ENCODE results near the gene USP12. TPM values are rescaled to one million over a fixed set of nuclear protein-coding genes. Genes with fewer than 3 reads are reported as not detected.

USP12 gene
- total RNA-seq, 1 donor from 2014 or later, result 30.5 TPM

- H3K27ac Mint-ChIP-seq (ENCODE audit: unreplicated experiment), result peak overlapping the region; percentile 35
- H3K27ac ChIP-seq (ENCODE audit: low read depth, low read length), result peak overlapping the region; percentile 58
- H3K36me3 Mint-ChIP-seq (ENCODE audit: low read depth, unreplicated experiment), result peaks cover 13% of the 10 kb centered on the region
- TF ChIP-seq EZH2 (IDR thresholded peaks at IDR 0.05; ENCODE audit: insufficient read depth, low read length), result no peak
- TF ChIP-seq, protein P1, sequence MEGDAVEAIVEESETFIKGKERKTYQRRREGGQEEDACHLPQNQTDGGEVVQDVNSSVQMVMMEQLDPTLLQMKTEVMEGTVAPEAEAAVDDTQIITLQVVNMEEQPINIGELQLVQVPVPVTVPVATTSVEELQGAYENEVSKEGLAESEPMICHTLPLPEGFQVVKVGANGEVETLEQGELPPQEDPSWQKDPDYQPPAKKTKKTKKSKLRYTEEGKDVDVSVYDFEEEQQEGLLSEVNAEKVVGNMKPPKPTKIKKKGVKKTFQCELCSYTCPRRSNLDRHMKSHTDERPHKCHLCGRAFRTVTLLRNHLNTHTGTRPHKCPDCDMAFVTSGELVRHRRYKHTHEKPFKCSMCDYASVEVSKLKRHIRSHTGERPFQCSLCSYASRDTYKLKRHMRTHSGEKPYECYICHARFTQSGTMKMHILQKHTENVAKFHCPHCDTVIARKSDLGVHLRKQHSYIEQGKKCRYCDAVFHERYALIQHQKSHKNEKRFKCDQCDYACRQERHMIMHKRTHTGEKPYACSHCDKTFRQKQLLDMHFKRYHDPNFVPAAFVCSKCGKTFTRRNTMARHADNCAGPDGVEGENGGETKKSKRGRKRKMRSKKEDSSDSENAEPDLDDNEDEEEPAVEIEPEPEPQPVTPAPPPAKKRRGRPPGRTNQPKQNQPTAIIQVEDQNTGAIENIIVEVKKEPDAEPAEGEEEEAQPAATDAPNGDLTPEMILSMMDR (IDR thresholded peaks at IDR 0.05; ENCODE audit: insufficient read depth, low read depth, low read length), result no peak
- peak overlapping the region; percentile 21 for H3K9ac ChIP-seq (ENCODE audit: low read length)
- no peaks in the 10 kb centered on the region for H3K27me3 Mint-ChIP-seq (ENCODE audit: low read depth, unreplicated experiment)
- H3K4me1 ChIP-seq (ENCODE audit: insufficient read depth, low read length), result peaks cover 20% of the 10 kb centered on the region
- peak overlapping the region; percentile 18 for H3K4me3 Mint-ChIP-seq (ENCODE audit: unreplicated experiment)
- FAIRE-seq (no peak), DNase-seq (ENCODE audit: low read depth) (no peak)
- H3K4me3 ChIP-seq (ENCODE audit: insufficient read depth, low read depth, low read length), result no peak overlapping the region
- H3K79me2 ChIP-seq (ENCODE audit: insufficient read depth, low read length), result no peaks in the 10 kb centered on the region
- no peaks in the 10 kb centered on the region for H3K36me3 ChIP-seq (ENCODE audit: insufficient read depth, low read length)
- H4K20me1 ChIP-seq (ENCODE audit: insufficient read depth, low read length), result no peaks in the 10 kb centered on the region
- peak overlapping the region; percentile 78 for H3K4me2 ChIP-seq (ENCODE audit: low read length)
- peaks cover 18% of the 10 kb centered on the region for H3K4me1 Mint-ChIP-seq (ENCODE audit: low read depth, unreplicated experiment)
- no peaks in the 10 kb centered on the region for H3K9me3 ChIP-seq (ENCODE audit: insufficient read depth, low read depth, low read length)
- H2AFZ ChIP-seq (ENCODE audit: low read depth, low read length), result no peak overlapping the region
- H3K9me3 Mint-ChIP-seq (ENCODE audit: unreplicated experiment), result no peaks in the 10 kb centered on the region
- H3K27me3 ChIP-seq (ENCODE audit: insufficient read depth, low read length), result no peaks in the 10 kb centered on the region
Observed at GRCh38 chr13:27053210-27053884, 118.3 kb downstream of the USP12 start.

GRCh38 chr13:27052551-27053208 is 118.9 kb downstream of the USP12 start:
- no peak for FAIRE-seq
- Histone ChIP-seq H3K79me2 (ENCODE audit: insufficient read depth, low read length) (no peaks in the 10 kb centered on the region), H3K4me3 (ENCODE audit: insufficient read depth, low read depth, low read length) (no peak overlapping the region), H3K9me3 (ENCODE audit: insufficient read depth, low read depth, low read length) (no peaks in the 10 kb centered on the region), H3K27ac (ENCODE audit: low read depth, low read length) (no peak overlapping the region), H2AFZ (ENCODE audit: low read depth, low read length) (no peak overlapping the region), H3K9ac (ENCODE audit: low read length) (no peak overlapping the region), H3K4me1 (ENCODE audit: insufficient read depth, low read length) (peaks cover 20% of the 10 kb centered on the region), H3K27me3 (ENCODE audit: insufficient read depth, low read length) (no peaks in the 10 kb centered on the region), H3K4me2 (ENCODE audit: low read length) (peak overlapping the region; percentile 78), H4K20me1 (ENCODE audit: insufficient read depth, low read length) (no peaks in the 10 kb centered on the region), H3K36me3 (ENCODE audit: insufficient read depth, low read length) (no peaks in the 10 kb centered on the region)
- H3K27me3 Mint-ChIP-seq (ENCODE audit: low read depth, unreplicated experiment), result no peaks in the 10 kb centered on the region
- no peak overlapping the region for H3K4me3 Mint-ChIP-seq (ENCODE audit: unreplicated experiment)
- no peak for DNase-seq (ENCODE audit: low read depth)
- H3K4me1 Mint-ChIP-seq (ENCODE audit: low read depth, unreplicated experiment), result peaks cover 18% of the 10 kb centered on the region
- H3K9me3 Mint-ChIP-seq (ENCODE audit: unreplicated experiment), result no peaks in the 10 kb centered on the region
- TF ChIP-seq, protein P1 (IDR thresholded peaks at IDR 0.05; ENCODE audit: insufficient read depth, low read depth, low read length), result no peak
- no peak for TF ChIP-seq EZH2 (IDR thresholded peaks at IDR 0.05; ENCODE audit: insufficient read depth, low read length)
- no peak overlapping the region for H3K27ac Mint-ChIP-seq (ENCODE audit: unreplicated experiment)
- peaks cover 11% of the 10 kb centered on the region for H3K36me3 Mint-ChIP-seq (ENCODE audit: low read depth, unreplicated experiment)

DNA sequence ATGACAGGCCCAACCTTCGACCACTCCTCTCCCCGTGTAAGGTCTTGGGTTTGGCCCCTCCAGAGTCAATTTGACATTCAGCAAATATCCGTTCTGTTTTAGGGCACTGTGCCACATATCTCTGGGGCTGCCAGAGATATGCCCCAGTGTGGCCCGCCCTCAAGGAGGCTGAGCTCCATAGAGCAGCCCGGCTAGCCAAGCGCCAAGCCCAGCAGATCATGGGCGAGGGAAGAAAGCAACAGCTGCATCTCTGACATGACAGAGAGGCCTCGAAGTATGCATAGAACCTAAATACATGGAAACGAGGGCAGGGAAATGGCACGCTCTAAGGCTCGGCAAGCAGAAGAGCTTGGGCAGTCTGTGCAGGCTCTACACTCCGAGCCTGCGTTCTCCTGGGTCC is 124.5 kb downstream of the USP12 start:
- H3K9me3 ChIP-seq (ENCODE audit: insufficient read depth, low read depth, low read length), result no peaks in the 10 kb centered on the region
- TF ChIP-seq EZH2 (IDR thresholded peaks at IDR 0.05; ENCODE audit: insufficient read depth, low read length), result no peak
- TF ChIP-seq, protein P1 (IDR thresholded peaks at IDR 0.05; ENCODE audit: insufficient read depth, low read depth, low read length), result no peak
- Mint-ChIP-seq H3K36me3 (ENCODE audit: low read depth, unreplicated experiment) (peaks cover 9% of the 10 kb centered on the region), H3K4me3 (ENCODE audit: unreplicated experiment) (no peak overlapping the region), H3K9me3 (ENCODE audit: unreplicated experiment) (no peaks in the 10 kb centered on the region), H3K27ac (ENCODE audit: unreplicated experiment) (no peak overlapping the region), H3K27me3 (ENCODE audit: low read depth, unreplicated experiment) (no peaks in the 10 kb centered on the region), H3K4me1 (ENCODE audit: low read depth, unreplicated experiment) (peaks cover 13% of the 10 kb centered on the region)
- no peaks in the 10 kb centered on the region for H3K36me3 ChIP-seq (ENCODE audit: insufficient read depth, low read length)
- H3K4me3 ChIP-seq (ENCODE audit: insufficient read depth, low read depth, low read length), result no peak overlapping the region
- no peak overlapping the region for H2AFZ ChIP-seq (ENCODE audit: low read depth, low read length)
- H3K4me1 ChIP-seq (ENCODE audit: insufficient read depth, low read length), result peaks cover 12% of the 10 kb centered on the region
- DNase-seq (ENCODE audit: low read depth) (no peak), FAIRE-seq (no peak)
- H3K27ac ChIP-seq (ENCODE audit: low read depth, low read length), result no peak overlapping the region
- H3K9ac ChIP-seq (ENCODE audit: low read length), result no peak overlapping the region
- no peak overlapping the region for H3K4me2 ChIP-seq (ENCODE audit: low read length)
- no peaks in the 10 kb centered on the region for H3K27me3 ChIP-seq (ENCODE audit: insufficient read depth, low read length)
- no peaks in the 10 kb centered on the region for H3K79me2 ChIP-seq (ENCODE audit: insufficient read depth, low read length)
- H4K20me1 ChIP-seq (ENCODE audit: insufficient read depth, low read length), result no peaks in the 10 kb centered on the region

All from astrocyte (in vitro differentiated cells and primary cell).